Measurements from ENCODE around the gene SCAPER.
"Not testable (repeated sequence)": the region's sequence is repeated elsewhere in the genome, so short reads cannot be mapped to it uniquely, and the experiment has no call there.

The SCAPER gene

GRCh38 chr15:76776969-76777368 lies 128.2 kb downstream of the SCAPER start:
- DNase-seq (ENCODE audit: low read depth), result no peak

GRCh38 chr15:76776480-76776879 lies 128.7 kb downstream of the SCAPER start:
- DNase-seq (ENCODE audit: low read depth), result no peak

GRCh38 chr15:76773234-76773633 lies 131.9 kb downstream of the SCAPER start:
- no peak for DNase-seq (ENCODE audit: low read depth)

GRCh38 chr15:76772776-76773175 lies 132.4 kb downstream of the SCAPER start:
- DNase-seq (ENCODE audit: low read depth), result no peak

GRCh38 chr15:76764004-76764403 lies 141.1 kb downstream of the SCAPER start:
- DNase-seq (ENCODE audit: low read depth), result no peak

GRCh38 chr15:76763554-76763953 lies 141.6 kb downstream of the SCAPER start:
- DNase-seq (ENCODE audit: low read depth), result no peak

GRCh38 chr15:76756381-76756780 lies 148.8 kb downstream of the SCAPER start:
- DNase-seq (ENCODE audit: low read depth), result no peak

- no peak for DNase-seq (ENCODE audit: low read depth)
These were observed 151.4 kb downstream of the SCAPER start for GRCh38 chr15:76753771-76754170.

- no peak for DNase-seq (ENCODE audit: low read depth)
These were observed 152.0 kb downstream of the SCAPER start for GRCh38 chr15:76753131-76753530.

- DNase-seq (ENCODE audit: low read depth), result no peak
These were observed 152.6 kb downstream of the SCAPER start for GRCh38 chr15:76752549-76752948.

GRCh38 chr15:76737573-76737972 lies 167.6 kb downstream of the SCAPER start:
- no peak for DNase-seq (ENCODE audit: low read depth)

- not testable (repeated sequence) for DNase-seq (ENCODE audit: low read depth)
These were observed 172.8 kb downstream of the SCAPER start for GRCh38 chr15:76732321-76732720.

GRCh38 chr15:76730262-76730661 lies 174.9 kb downstream of the SCAPER start:
- DNase-seq (ENCODE audit: low read depth), result no peak

GRCh38 chr15:76718863-76719262 lies 186.3 kb downstream of the SCAPER start:
- no peak for DNase-seq (ENCODE audit: low read depth)

GRCh38 chr15:76714950-76715349 lies 190.2 kb downstream of the SCAPER start:
- DNase-seq (ENCODE audit: low read depth), result no peak

GRCh38 chr15:76711351-76711827 lies 193.8 kb downstream of the SCAPER start:
- DNase-seq (ENCODE audit: low read depth), result no peak

- not testable (repeated sequence) for DNase-seq (ENCODE audit: low read depth)
These were observed 201.1 kb downstream of the SCAPER start for GRCh38 chr15:76704032-76704431.

- DNase-seq (ENCODE audit: low read depth), result no peak
These were observed 208.3 kb downstream of the SCAPER start for GRCh38 chr15:76696840-76697239.

- DNase-seq (ENCODE audit: low read depth), result not testable (repeated sequence)
These were observed 212.6 kb downstream of the SCAPER start for GRCh38 chr15:76692546-76692945.

- not testable (repeated sequence) for DNase-seq (ENCODE audit: low read depth)
These were observed 217.5 kb downstream of the SCAPER start for GRCh38 chr15:76687592-76687991.

- no peak for DNase-seq (ENCODE audit: low read depth)
These were observed 221.1 kb downstream of the SCAPER start for GRCh38 chr15:76684002-76684401.

- no peak for DNase-seq (ENCODE audit: low read depth)
These were observed 222.3 kb downstream of the SCAPER start for GRCh38 chr15:76682833-76683232.

GRCh38 chr15:76682259-76682658 lies 222.9 kb downstream of the SCAPER start:
- DNase-seq (ENCODE audit: low read depth), result no peak

- no peak for DNase-seq (ENCODE audit: low read depth)
These were observed 226.4 kb downstream of the SCAPER start for GRCh38 chr15:76678766-76679165.

GRCh38 chr15:76674883-76675282 lies 230.3 kb downstream of the SCAPER start:
- DNase-seq (ENCODE audit: low read depth), result no peak
